Measurements from ENCODE around the gene HDAC4.

HDAC4 gene

GRCh38 chr2:239137898-239138283 lies 262.9 kb downstream of the HDAC4 start:
- no peak for DNase-seq (ENCODE audit: low read depth)

DNA sequence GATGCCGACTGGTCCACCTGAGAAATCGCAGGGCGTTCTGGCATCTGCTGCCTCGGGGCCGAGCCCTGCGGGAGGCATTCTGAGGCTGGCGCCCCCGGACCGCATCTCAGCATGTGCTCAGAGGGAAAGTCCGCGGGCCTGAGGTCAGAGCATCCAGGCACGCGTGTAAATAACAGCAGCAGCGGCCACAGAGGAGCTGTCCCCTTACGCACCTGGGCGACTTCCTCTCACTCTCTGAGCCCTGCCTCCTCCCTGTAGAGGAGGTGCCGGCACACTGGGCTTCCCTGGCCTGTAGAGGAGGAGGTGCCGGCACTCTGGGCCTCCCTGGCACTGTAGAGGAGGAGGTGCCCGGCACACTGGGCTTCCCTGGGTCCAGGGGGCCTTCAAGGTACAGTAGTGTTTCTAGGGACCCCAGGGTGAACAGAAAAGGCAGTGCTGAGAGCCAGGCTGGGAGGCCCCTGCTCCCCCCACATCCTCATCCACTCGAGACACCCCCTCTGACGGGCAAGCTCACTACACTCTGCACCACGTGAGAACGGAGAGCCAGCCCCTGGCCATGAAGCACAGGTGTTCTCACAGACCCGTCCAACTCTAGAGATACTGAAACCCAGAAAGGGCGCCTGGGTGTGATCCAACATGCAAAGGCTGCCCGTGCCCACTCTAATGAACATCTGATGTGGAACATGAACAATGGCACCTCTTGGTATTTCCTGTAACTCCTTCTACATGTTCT lies 263.5 kb downstream of the HDAC4 start:
- no peak for DNase-seq (ENCODE audit: low read depth)

GRCh38 chr2:239136762-239137161 lies 264.1 kb downstream of the HDAC4 start:
- DNase-seq (ENCODE audit: low read depth), result no peak

DNA sequence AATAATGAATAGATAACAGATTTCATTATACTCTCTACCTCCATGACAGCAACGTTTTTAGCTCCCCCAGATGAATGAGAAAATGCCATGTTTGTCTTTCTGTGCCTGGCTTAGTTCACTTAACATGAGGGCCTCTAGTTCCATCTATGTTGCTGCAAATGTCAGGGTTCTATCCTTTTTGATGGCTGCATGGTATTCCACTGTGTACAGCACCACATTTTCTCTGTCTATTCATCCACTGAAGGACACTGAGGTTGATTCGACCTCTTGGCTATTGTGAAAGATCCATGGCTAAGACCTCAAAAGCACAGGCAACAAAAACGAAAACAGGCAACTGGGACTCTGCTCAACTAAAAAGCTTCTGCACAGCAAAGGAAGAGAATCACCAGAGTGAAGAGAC lies 264.6 kb downstream of the HDAC4 start:
- no peak for DNase-seq (ENCODE audit: low read depth)

DNA sequence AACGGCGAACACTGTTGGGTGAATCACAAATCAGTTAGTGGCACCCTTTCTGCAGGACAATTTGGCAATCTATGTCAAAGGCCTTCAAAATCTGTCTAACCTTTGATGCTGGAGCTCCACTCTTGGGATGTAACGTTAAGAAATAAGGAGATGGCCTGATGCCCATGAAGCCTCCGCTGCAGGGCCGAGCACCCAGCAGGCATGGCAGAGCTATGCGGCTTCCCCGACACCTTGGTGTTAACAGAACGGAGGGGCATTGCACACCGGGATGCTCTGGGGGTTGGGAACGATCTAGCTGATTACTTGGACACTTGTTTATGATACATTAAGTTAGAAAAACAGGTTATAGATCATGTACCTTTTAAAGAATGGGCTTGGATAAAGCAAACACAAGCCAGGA lies 265.3 kb downstream of the HDAC4 start:
- no peak for DNase-seq (ENCODE audit: low read depth)

- no peak for DNase-seq (ENCODE audit: low read depth)
Measured at GRCh38 chr2:239133945-239134570, 266.8 kb downstream of the HDAC4 start.

DNA sequence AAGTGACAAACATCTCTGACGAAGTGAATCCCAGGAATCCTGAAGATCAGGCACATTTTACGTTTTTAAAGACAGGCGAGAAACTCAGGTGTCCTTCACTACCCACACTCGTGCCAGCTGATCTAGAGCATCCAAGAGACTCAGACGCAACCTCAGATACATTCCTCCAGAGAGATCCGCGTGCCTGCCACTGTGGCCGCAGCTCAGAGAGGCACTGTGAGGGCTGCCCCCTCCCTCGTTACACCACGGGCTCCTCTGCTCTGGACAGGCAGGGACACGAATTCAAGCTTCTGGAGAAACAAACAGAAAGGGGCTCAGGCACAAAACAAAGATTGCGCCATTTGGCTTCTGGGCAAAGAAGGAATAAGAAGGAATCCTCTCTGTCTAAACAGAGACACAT lies 268.0 kb downstream of the HDAC4 start:
- no peak for DNase-seq (ENCODE audit: low read depth)

DNA sequence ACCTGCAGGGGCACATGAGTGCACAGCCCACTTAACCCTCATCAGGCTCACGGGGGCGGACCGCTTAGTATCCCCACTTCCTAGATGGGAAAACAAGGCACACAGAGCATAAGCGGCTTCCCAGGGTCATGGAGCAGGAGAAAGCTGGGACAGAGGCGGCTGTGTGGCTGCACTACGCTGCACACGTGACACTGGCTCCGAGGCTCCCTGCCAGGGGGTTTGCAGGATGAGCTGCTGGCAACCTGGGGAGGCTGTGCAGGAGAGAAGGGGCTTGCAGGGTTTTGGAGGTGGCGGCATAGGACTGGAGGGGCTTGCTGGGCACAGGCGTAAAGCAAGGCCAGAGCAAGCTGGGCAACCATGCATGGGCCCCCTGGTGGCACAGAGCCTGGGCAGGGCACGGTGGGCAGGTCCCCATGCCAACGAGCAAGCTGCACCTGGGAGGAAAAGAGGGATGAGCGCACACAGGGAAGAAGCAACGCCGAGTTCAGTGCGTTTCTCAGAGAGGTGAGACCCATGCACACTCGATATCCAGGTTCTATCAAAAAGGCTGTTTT lies 268.6 kb downstream of the HDAC4 start:
- no peak for DNase-seq (ENCODE audit: low read depth)

GRCh38 chr2:239131521-239131920 lies 269.3 kb downstream of the HDAC4 start:
- no peak for DNase-seq (ENCODE audit: low read depth)

DNA sequence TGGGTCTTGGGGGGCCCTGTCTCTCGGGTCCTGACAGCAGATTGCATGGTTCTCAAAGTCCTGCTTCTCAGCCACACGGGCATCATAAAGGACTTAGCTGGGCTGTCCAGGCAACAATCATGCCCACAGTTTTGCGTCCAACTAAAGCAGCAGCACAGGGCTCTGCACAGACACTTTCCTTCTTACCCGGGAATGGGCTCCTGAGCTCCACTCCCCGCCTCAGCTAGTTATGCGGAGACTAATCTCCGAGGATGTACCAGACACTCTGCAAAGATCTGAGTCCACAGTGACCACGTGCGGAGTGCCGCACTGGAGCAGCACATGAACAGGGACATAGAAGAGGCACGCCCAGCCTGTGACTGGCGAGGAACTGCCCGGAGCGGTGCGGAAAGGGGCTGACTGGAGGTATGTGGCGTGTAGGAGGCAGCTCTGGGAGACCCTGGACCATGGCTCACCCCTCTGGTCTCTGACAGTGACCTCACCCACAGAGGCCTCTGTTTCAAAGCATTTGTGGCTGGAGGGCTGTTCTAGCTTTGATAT lies 270.0 kb downstream of the HDAC4 start:
- no peak for DNase-seq (ENCODE audit: low read depth)

GRCh38 chr2:239130041-239130440 lies 270.8 kb downstream of the HDAC4 start:
- no peak for DNase-seq (ENCODE audit: low read depth)

DNA sequence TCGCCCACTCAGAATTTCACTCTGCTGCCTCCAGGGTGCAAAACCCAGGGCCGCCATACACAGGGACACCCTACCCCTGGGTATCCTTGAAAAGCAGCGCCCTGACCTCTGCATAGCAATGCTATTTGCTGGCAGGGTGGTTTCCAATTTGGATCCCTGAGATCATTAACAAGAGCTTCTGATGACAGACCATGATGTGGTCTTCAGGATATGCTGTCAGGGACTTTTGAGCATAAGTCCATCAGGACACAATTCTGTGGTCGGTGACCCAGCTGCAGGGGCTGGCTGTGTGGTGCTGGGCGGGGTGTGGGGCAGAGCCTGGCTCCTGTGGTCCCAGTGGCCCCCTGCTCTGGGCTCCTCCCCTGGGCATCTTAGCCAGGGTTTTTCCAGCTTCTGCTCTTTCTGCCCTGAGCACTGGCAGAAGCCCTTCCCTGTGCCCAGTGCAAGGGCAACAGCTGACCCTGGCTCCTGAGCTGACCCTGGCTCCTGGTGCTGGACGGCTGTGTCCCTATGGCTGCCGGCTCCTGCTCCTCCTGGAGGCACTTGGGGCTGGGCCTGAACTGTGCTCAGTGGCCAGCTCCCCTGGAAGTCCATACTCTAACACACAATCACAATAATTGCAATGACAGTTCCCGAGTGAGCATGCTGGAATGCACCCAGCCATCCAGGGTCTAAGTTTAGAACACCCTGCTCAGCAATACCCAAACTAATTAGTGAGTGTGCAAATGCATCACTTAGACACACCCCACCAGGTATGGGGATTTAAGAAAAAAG lies 271.5 kb downstream of the HDAC4 start:
- DNase-seq (ENCODE audit: low read depth), result no peak

GRCh38 chr2:239128706-239129105 lies 272.1 kb downstream of the HDAC4 start:
- DNase-seq (ENCODE audit: low read depth), result no peak

DNA sequence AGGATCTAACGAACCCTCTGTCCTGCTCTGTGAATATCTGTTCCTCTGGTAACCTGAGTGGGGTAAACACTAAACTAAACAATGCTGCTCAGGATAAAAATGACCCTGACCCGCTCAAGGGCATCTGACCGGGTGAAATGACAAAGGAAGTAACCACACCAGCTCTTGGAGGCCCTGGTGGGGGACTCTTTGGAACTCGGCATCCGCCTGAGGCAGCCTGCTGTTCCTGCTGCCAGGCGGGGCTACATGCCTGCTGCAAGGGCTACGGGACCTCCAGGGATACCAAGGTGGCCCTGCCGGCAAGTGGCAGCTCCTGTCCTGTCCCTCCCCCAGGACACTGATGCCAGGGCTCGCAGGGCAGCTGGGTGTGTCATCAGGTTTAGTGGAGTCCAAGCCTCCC lies 273.3 kb downstream of the HDAC4 start:
- no peak for DNase-seq (ENCODE audit: low read depth)

- DNase-seq (ENCODE audit: low read depth), result no peak
Measured at GRCh38 chr2:239125726-239126675, 274.8 kb downstream of the HDAC4 start.

GRCh38 chr2:239124152-239124899 lies 276.5 kb downstream of the HDAC4 start:
- DNase-seq (ENCODE audit: low read depth), result no peak

DNA sequence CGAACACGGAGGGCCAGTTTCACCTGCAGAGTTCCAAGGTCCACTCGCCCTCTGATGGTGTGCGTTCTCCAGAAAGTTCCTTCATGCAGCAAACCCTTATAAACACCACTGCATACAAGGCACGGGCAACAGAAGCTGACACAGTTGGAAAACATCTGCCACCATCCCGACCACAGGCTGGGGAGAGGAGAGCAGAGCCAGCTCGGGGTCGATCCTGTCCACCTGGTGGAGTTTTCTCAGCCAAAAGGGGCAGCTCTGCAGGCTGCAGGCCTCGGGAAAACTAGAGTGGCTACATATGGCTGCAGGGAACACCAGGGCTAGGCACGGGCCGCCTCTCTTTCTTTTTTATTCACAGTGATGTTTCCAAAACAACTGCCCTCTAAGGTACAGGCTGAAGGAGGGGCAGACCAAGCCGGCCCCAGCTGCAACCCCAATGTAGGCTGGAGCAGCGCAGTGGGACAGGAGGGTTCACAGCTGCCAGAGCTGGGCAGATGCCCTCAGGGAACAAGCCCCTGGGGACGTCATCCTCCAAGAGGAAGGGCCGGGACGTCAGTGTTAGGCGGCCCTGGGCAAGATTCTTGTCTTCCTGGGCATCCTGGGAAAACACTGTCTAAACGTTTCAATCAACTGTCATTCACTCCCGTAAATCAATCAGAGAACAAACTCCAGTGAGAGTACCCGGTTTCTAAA lies 278.3 kb downstream of the HDAC4 start:
- no peak for DNase-seq (ENCODE audit: low read depth)

- no peak for DNase-seq (ENCODE audit: low read depth)
Measured at GRCh38 chr2:239121600-239122012, 279.2 kb downstream of the HDAC4 start.

- DNase-seq (ENCODE audit: low read depth), result no peak
Measured at GRCh38 chr2:239120664-239121063, 280.2 kb downstream of the HDAC4 start.

Data from stimulated activated CD8-positive, alpha-beta memory T cell treated with anti-CD3 and anti-CD28 coated beads, Interleukin-12 subunit alpha, Interleukin-12 subunit beta, amount 100 ng/mL, for 4 hours (primary cell).